NCI-H128 (cell line): ENCODE measurements around the gene KCNF1.

Source experiments
- DNase-seq: peaks from one replicate; lab custom pipeline; 2025; ENCODE audit not compliant: unreplicated experiment; lab: John Stamatoyannopoulos, UW

KCNF1 gene

GRCh38 chr2:10901160-10901939, 10.4 kb upstream of the KCNF1 start:
- DNase-seq, result no peak

GRCh38 chr2:10903861-10904210, 7.9 kb upstream of the KCNF1 start:
- DNase-seq, result no peak

DNA sequence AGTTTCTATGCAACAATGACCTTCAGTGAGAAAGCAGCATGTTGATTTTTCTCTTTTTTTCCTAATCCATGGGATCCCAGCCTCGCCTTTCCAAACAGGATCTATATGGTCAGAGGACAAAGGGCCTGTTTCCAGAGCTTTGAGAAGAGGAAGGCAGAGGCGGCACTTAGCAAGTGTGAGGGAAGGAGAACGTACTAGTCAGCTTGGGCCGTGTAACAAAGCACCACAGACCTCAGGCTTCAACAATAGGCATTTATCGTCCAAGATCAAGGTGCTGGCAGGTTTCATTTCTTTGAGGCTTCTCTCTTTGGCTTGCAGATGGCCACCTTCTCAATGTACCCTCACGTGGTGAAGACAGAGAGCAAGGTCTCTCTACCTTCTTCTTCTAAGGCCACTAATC, 7.3 kb upstream of the KCNF1 start:
- DNase-seq, result no peak

DNA sequence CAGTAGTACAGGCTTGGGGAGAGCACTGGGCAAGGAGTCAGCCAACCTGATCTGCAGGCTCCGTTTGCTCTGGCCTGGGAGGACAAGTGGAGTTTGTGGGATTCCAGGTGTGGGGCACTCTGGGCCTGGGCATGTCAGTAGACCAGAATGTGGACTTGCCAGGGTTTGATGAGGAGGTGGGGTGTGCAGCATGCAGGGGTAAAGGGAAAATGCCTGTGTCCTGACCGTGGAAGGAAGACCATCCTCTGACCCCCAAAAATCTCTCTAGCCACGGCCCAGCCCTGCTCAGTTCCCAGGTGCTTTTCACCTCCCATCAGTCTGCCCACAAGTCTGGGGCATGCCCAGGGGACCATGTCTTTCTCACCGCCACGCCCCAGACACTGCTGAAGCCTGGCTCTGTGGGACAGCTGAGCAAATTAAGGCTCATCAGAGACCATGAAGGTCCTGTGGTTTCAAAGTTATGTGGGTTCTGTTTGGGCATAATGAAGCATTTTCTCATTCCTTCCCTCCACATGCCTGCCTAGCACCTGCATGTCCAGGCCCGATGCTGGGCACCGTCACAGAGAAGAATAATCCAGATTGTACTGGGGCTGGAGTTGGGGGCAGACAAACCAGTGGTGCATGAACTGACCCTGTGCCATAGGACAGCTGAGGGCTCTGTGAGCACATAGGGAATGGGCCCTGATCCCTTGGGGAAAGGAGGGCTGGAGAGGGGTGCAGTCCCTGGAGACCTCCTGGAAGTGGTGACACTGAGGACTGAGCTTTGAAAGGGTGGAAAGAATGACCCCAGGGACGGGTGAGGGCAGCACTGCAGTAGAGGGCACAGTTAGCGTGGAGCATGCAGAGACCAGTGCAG, 6.5 kb upstream of the KCNF1 start:
- DNase-seq, result no peak

DNA sequence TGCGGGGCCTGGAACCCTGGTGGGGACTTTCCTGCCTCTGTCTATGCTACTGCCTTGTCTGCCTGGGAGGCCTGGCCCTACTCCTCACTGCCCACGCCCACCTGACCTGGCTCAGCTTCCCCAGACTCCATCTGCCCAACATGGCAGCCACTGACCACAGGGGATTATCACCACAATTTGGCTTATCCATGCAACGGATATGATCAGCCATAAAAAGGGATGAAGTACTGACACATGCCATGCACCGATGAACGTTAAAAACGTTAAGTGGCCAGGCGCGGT, 5.9 kb upstream of the KCNF1 start:
- no peak for DNase-seq

DNA sequence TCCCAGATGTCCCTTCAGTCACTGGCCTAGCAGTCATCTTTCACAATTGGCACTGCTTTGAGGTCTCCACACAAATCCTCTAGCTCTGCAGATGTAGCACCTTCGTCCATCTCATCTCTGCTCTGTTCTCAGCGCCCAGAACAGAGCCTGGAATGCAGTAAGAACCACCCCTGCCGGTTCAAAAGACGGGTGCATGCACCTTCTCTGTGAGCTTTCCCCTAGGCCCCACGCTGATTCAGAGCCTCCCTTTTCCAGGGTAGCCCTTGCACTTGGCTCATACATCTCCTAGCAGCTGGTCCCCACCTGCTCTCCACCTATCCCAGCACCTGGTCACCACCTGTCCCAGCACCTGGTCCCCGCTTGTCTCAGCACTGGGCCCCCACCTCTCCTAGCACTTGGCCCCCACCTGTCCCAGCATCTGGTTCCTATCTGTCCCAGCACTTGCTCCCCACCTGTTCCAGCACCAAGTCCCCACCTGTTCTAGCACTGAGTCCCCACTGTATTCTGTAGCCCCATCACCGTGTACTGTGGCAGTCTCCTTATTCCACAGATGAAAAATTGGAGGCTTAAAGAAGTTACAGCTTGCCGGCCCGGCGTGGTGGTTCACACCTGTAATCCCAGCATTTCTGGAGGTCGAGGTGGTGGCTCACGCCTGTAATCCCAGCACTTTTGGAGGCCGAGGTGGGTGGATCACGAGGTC, 4.7 kb upstream of the KCNF1 start:
- no peak for DNase-seq

GRCh38 chr2:10908195-10908594, 3.5 kb upstream of the KCNF1 start:
- no peak for DNase-seq

- DNase-seq, result no peak
Measured at GRCh38 chr2:10909050-10909995, 2.4 kb upstream of the KCNF1 start.

GRCh38 chr2:10909996-10910341, 1.8 kb upstream of the KCNF1 start:
- no peak for DNase-seq

DNA sequence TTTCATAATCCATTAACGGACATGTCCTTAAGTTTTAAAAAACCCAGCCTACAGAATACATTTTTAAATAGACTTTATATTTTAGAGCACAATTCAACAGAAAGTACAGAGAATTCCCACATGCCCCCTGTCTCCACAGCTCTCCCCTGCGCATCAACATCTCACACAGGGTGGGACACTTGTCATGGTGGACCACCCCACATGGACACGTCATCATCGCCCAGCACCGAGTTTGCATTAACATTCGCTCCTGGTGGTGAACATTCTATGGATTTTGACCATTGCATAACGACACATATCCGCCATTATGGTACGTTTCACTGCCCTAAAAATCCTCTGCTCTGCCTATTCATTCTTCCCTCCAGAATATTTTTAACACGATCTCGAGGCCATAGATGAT, 1.1 kb upstream of the KCNF1 start:
- no peak for DNase-seq

GRCh38 chr2:10912076-10912731, 470 bp downstream of the KCNF1 start:
- no peak for DNase-seq

GRCh38 chr2:10912796-10913455, 1.2 kb downstream of the KCNF1 start:
- DNase-seq, result no peak

GRCh38 chr2:10913501-10914271, 2.0 kb downstream of the KCNF1 start:
- no peak for DNase-seq

DNA sequence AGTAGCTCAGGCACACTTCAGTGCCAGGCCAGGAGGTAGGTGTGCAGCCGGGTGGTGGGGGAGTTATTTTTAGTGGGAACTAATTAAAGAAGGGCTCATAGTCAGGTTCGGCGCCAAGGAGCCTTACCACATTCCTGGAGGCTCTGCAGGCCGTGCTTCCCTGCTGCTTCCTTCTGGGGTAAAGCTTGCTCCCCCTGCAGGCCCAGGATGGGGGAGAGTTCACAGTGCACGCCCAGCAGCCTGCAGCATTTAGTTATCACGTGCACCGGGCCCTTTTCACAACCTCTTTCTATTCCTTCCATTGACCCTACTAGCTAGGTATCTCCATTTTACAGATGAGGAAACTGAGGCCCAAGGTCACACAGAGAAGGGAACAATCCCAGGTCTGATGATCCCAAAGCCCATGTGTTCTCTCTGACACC, 2.5 kb downstream of the KCNF1 start:
- no peak for DNase-seq

GRCh38 chr2:10915236-10915635, 3.5 kb downstream of the KCNF1 start:
- no peak for DNase-seq

DNA sequence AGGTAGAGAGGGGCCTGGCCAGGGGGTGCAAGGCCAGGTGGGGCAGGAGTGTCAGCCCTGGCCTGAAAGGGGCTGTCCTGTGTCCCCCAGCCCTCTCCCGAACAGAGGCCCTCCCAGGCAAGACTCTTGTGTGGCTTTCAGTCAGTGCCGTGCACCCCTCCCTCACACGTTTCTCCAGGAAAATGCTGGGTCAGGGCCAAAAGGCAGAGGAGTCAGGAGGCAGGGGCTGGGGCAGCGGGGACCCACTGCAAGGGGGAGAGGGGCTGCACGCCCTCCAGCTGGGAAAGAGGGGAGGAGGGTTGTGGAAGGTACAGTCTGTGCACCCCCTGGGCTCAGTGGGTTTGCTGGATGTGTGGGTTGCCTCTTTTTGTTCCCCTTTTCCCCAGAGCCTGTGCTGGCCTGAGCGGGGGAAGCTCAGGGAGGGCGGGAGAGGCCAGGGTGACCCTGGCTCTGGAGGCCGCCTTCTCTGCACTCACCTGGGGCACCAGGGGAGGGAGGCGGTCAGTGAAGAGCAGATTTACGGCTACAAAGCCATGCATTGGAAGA, 4.1 kb downstream of the KCNF1 start:
- DNase-seq, result no peak

- no peak for DNase-seq
Measured at GRCh38 chr2:10916953-10917352, 5.2 kb downstream of the KCNF1 start.

GRCh38 chr2:10917927-10918326, 6.2 kb downstream of the KCNF1 start:
- no peak for DNase-seq
